ENCODE measurements around the gene SLFNL1.

- no peak for TF ChIP-seq EP300 (IDR thresholded peaks at IDR 0.05)
- TF ChIP-seq CTCF (IDR thresholded peaks at IDR 0.05), result no peak
Measured at GRCh38 chr1:41032147-41032546, 10.6 kb upstream of the SLFNL1 start.
